ENCODE data around the gene ITPR1. TPM values are rescaled to one million over a fixed set of nuclear protein-coding genes. Genes with fewer than 3 reads are reported as not detected.

ITPR1 gene
- polyA plus RNA-seq, 1 of the 3 experiments (the other 2 are of a cell fraction), result 5.9 TPM

GRCh38 chr3:4734454-4734853, 241.3 kb downstream of the ITPR1 start:
- no peaks in the 10 kb centered on the region for H3K27me3 ChIP-seq (ENCODE audit: insufficient read depth)

GRCh38 chr3:4735243-4735642, 242.1 kb downstream of the ITPR1 start:
- WGBS (ENCODE audit: low lambda C conversion rate), result 91% methylated on average over 4 of the region's 4 CpGs
- CTCF ChIA-PET, result interaction anchor here (1.1 to 3.0 kb wide), 3 partner anchors 15 to 291 kb away, joined by 3 to 11 read pairs (median 5); no protein-coding TSS in a partner anchor
- no peaks in the 10 kb centered on the region for H3F3A ChIP-seq (replicated peaks; ENCODE audit: insufficient read depth)
- TF ChIP-seq NFIC (IDR thresholded peaks at IDR 0.05; ENCODE audit: borderline replicate concordance) (no peak), FOXJ3 (CRISPR knock-in tag; IDR thresholded peaks at IDR 0.05) (no peak), RAD21 (IDR thresholded peaks at IDR 0.05; ENCODE audit: low read length) (no peak), TEAD4 (IDR thresholded peaks at IDR 0.05; ENCODE audit: borderline replicate concordance, insufficient read depth) (no peak), ELF1 (IDR thresholded peaks at IDR 0.05) (no peak), USF1 (IDR thresholded peaks at IDR 0.05; ENCODE audit: borderline replicate concordance, low read depth) (no peak), EZH2phosphoT487 (IDR thresholded peaks at IDR 0.05; ENCODE audit: borderline replicate concordance, low read depth) (no peak), CTCF (IDR thresholded peaks at IDR 0.05) (no peak), MEF2A (IDR thresholded peaks at IDR 0.05; ENCODE audit: borderline replicate concordance, low read depth) (no peak), FOXM1 (IDR thresholded peaks at IDR 0.05; ENCODE audit: low read depth) (no peak), MXI1 (IDR thresholded peaks at IDR 0.05; ENCODE audit: low read depth, low read length) (no peak), RXRA (IDR thresholded peaks at IDR 0.05; ENCODE audit: borderline replicate concordance, low read depth) (no peak)
- TF ChIP-seq, protein P1, sequence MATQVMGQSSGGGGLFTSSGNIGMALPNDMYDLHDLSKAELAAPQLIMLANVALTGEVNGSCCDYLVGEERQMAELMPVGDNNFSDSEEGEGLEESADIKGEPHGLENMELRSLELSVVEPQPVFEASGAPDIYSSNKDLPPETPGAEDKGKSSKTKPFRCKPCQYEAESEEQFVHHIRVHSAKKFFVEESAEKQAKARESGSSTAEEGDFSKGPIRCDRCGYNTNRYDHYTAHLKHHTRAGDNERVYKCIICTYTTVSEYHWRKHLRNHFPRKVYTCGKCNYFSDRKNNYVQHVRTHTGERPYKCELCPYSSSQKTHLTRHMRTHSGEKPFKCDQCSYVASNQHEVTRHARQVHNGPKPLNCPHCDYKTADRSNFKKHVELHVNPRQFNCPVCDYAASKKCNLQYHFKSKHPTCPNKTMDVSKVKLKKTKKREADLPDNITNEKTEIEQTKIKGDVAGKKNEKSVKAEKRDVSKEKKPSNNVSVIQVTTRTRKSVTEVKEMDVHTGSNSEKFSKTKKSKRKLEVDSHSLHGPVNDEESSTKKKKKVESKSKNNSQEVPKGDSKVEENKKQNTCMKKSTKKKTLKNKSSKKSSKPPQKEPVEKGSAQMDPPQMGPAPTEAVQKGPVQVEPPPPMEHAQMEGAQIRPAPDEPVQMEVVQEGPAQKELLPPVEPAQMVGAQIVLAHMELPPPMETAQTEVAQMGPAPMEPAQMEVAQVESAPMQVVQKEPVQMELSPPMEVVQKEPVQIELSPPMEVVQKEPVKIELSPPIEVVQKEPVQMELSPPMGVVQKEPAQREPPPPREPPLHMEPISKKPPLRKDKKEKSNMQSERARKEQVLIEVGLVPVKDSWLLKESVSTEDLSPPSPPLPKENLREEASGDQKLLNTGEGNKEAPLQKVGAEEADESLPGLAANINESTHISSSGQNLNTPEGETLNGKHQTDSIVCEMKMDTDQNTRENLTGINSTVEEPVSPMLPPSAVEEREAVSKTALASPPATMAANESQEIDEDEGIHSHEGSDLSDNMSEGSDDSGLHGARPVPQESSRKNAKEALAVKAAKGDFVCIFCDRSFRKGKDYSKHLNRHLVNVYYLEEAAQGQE (IDR thresholded peaks at IDR 0.05; ENCODE audit: low read depth, low read length), result no peak

More at GRCh38 chr3:4734454-4734853, 241.3 kb downstream of the ITPR1 start:
- H4K20me1 ChIP-seq (ENCODE audit: insufficient read depth), result no peaks in the 10 kb centered on the region
- TF ChIP-seq GATA2 (CRISPR knock-in tag; IDR thresholded peaks at IDR 0.05), result no peak
- no peak for TF ChIP-seq RAD21 (IDR thresholded peaks at IDR 0.05; ENCODE audit: low read length)
- TF ChIP-seq YY1 (IDR thresholded peaks at IDR 0.05; ENCODE audit: low read depth), result no peak
- TF ChIP-seq SIN3A (IDR thresholded peaks at IDR 0.05; ENCODE audit: borderline replicate concordance, low read depth, low read length), result no peak
- TF ChIP-seq EZH2phosphoT487 (IDR thresholded peaks at IDR 0.05; ENCODE audit: borderline replicate concordance, low read depth), result no peak
- no peak for TF ChIP-seq ELF1 (IDR thresholded peaks at IDR 0.05)
- TF ChIP-seq CTCF (IDR thresholded peaks at IDR 0.05), result no peak
- no peak for TF ChIP-seq RXRA (IDR thresholded peaks at IDR 0.05; ENCODE audit: borderline replicate concordance, low read depth)
- no peak for TF ChIP-seq TCF12 (IDR thresholded peaks at IDR 0.05)
- peaks cover 3 to 5% of the 10 kb centered on the region in 2 experiments; a peak in 2 of 4 replicates for H3K4me1 ChIP-seq (ENCODE audit: control insufficient read depth in 1 of 2, insufficient read depth in 2 of 2, low read depth in 1 of 2, low read length in 1 of 2)
- no peaks in the 10 kb centered on the region for H3K9me2 ChIP-seq
- no peak overlapping the region for H3K27ac ChIP-seq (ENCODE audit: low read depth in 2 of 2, low read length in 1 of 2)
- WGBS (ENCODE audit: low lambda C conversion rate), result 75% methylated on average over 2 of the region's 2 CpGs
- DNase-seq, result no peak
- peaks cover 0 to 12% of the 10 kb centered on the region in 2 experiments for H3K36me3 ChIP-seq (replicated peaks in 1 of 2; ENCODE audit: control insufficient read depth in 1 of 2, insufficient read depth in 2 of 2, low read length in 1 of 2)
- no peak overlapping the region for H3K9ac ChIP-seq
- H3K79me2 ChIP-seq (ENCODE audit: insufficient read depth), result no peaks in the 10 kb centered on the region
- no peaks in the 10 kb centered on the region for H3F3A ChIP-seq (replicated peaks; ENCODE audit: insufficient read depth)
- no peak overlapping the region for H3K4me3 ChIP-seq (ENCODE audit: low read depth in 2 of 2, low read length in 1 of 2)
- ChIA-PET POLR2A (no interaction called here), CTCF (interaction anchor here (1.1 to 3.0 kb wide), 5 partner anchors 9 to 292 kb away, joined by 3 to 11 read pairs (median 4); no protein-coding TSS in a partner anchor)
- no peak overlapping the region for H3K4me2 ChIP-seq
- H3K9me3 ChIP-seq, result no peaks in the 10 kb centered on the region
- no peak overlapping the region for H2AFZ ChIP-seq (ENCODE audit: low read depth)

More at GRCh38 chr3:4735243-4735642, 242.1 kb downstream of the ITPR1 start:
- no peak for DNase-seq
- H3K9me2 ChIP-seq, result no peaks in the 10 kb centered on the region
- no peaks in the 10 kb centered on the region for H3K27me3 ChIP-seq (ENCODE audit: insufficient read depth)
- H4K20me1 ChIP-seq (ENCODE audit: insufficient read depth), result no peaks in the 10 kb centered on the region
- no peaks in the 10 kb centered on the region for H3K9me3 ChIP-seq
- peaks cover 0 to 12% of the 10 kb centered on the region in 2 experiments for H3K36me3 ChIP-seq (replicated peaks in 1 of 2; ENCODE audit: control insufficient read depth in 1 of 2, insufficient read depth in 2 of 2, low read length in 1 of 2)
- POLR2A ChIA-PET, result no interaction called here
- H2AFZ ChIP-seq (ENCODE audit: low read depth), result no peak overlapping the region
- no peaks in the 10 kb centered on the region for H3K79me2 ChIP-seq (ENCODE audit: insufficient read depth)
- H3K4me3 ChIP-seq (ENCODE audit: low read depth in 2 of 2, low read length in 1 of 2), result no peak overlapping the region
- no peak overlapping the region; a peak in 1 of 4 replicates for H3K27ac ChIP-seq (ENCODE audit: low read depth in 2 of 2, low read length in 1 of 2)
- no peak overlapping the region for H3K9ac ChIP-seq
- H3K4me1 ChIP-seq (ENCODE audit: control insufficient read depth in 1 of 2, insufficient read depth in 2 of 2, low read depth in 1 of 2, low read length in 1 of 2), result peaks cover 3 to 5% of the 10 kb centered on the region in 2 experiments; a peak in 2 of 4 replicates
- H3K4me2 ChIP-seq, result no peak overlapping the region

Measured in SK-N-SH (cell line).